Neural cell (in vitro differentiated cells): ENCODE results near the gene DRD4. TPM values are rescaled to one million over a fixed set of nuclear protein-coding genes. Genes with fewer than 3 reads are reported as not detected.

Source experiments
- H2AFZ ChIP-seq: fragments of 200-600, 300-800 bp; sonication (generic), shearing (Covaris generic); 2 replicates; pipeline ENCODE4 v1.6.0; 2014; ENCODE audit warnings: low read depth, mild to moderate bottlenecking, antibody characterized with exemption, low read length, moderate library complexity
- H3F3A ChIP-seq: fragments of 200-600 bp; shearing (Covaris generic); 2 replicates; pipeline ENCODE4 v1.6.1; 2016; ENCODE audit warnings: mild to moderate bottlenecking, moderate library complexity, mixed read lengths, antibody characterized with exemption, low read length; ENCODE audit not compliant: insufficient read depth, poor library complexity, severe bottlenecking
- H3K27ac ChIP-seq: fragments of 200-600, 300-800 bp; sonication (generic), shearing (Covaris generic); 2 replicates; pipeline ENCODE4 v1.5.1; 2014; ENCODE audit warnings: mild to moderate bottlenecking, low read length, moderate library complexity
- H3K27me3 ChIP-seq: fragments of 300-800, 200-600 bp; sonication (generic), shearing (Covaris generic); 2 replicates; pipeline ENCODE4 v1.6.0; 2014; ENCODE audit warnings: mild to moderate bottlenecking, low read depth, low read length, moderate library complexity; ENCODE audit not compliant: insufficient read depth
- H3K36me3 ChIP-seq: fragments of 300-800, 200-600 bp; sonication (generic), shearing (Covaris generic); 2 replicates; pipeline ENCODE4 v1.5.1; 2014; ENCODE audit warnings: mild to moderate bottlenecking, antibody characterized with exemption, low read length, moderate library complexity; ENCODE audit not compliant: insufficient read depth
- H3K4me2 ChIP-seq: fragments of 300-800, 200-600 bp; sonication (generic), shearing (Covaris generic); 2 replicates; pipeline ENCODE4 v1.6.0; 2014; ENCODE audit warnings: mild to moderate bottlenecking, low read length
- H3K4me3 ChIP-seq: fragments of 300-800, 200-600 bp; sonication (generic), shearing (Covaris generic); 2 replicates; pipeline ENCODE4 v1.5.1; 2014; ENCODE audit warnings: mild to moderate bottlenecking, low read length, moderate library complexity
- H3K79me2 ChIP-seq: fragments of 200-600 bp; shearing (Covaris generic); replicated peaks from 2 replicates; pipeline ENCODE4 v1.6.0; 2014; ENCODE audit warnings: mild to moderate bottlenecking, low read length, moderate library complexity; ENCODE audit not compliant: insufficient read depth
- H3K9ac ChIP-seq: fragments of 300-800, 200-600 bp; sonication (generic), shearing (Covaris generic); 2 replicates; pipeline ENCODE4 v1.6.1; 2016; ENCODE audit warnings: mild to moderate bottlenecking, low read length, mixed read lengths
- H3K9me2 ChIP-seq: fragments of 200-600 bp; shearing (Covaris generic); 2 replicates; pipeline ENCODE4 v1.6.1; 2016; ENCODE audit warnings: mild to moderate bottlenecking, low read length, mixed read lengths; ENCODE audit not compliant: insufficient read depth
- H3K9me3 ChIP-seq: fragments of 200-600, 300-800 bp; sonication (generic), shearing (Covaris generic); 2 replicates; pipeline ENCODE4 v1.6.1; 2016; ENCODE audit warnings: mild to moderate bottlenecking, mixed run types, low read length, moderate library complexity, mixed read lengths
- H4K20me1 ChIP-seq: fragments of 200-600 bp; shearing (Covaris generic); 2 replicates; pipeline ENCODE4 v1.6.1; 2016; ENCODE audit warnings: mild to moderate bottlenecking, mixed run types; ENCODE audit not compliant: insufficient read depth
- EP300 ChIP-seq: fragments of 450-650 bp; conservative IDR thresholded peaks from 2 replicates; pipeline ENCODE4 v1.6.1; 2014; ENCODE audit warnings: antibody characterized with exemption, mild to moderate bottlenecking, moderate library complexity; ENCODE audit not compliant: poor library complexity, severe bottlenecking
- MXI1 ChIP-seq: fragments of 450-650 bp; conservative IDR thresholded peaks from 2 replicates; pipeline ENCODE4 v1.6.1; 2014; ENCODE audit warnings: antibody characterized with exemption, mild to moderate bottlenecking; ENCODE audit not compliant: poor library complexity, severe bottlenecking
- POLR2AphosphoS5 ChIP-seq: IDR thresholded peaks from 2 replicates; pipeline ENCODE4 v1.6.1; 2012
- TAF1 ChIP-seq: IDR thresholded peaks from 2 replicates; pipeline ENCODE4 v1.6.1; 2012; ENCODE audit warnings: low read depth
- polyA plus RNA-seq: library from polyadenylated mRNA; depleted of rRNA; stranded (reverse); fragments of >200 nt; gene quantifications from 2 replicates; pipeline ENCODE4 v1.2.3, GENCODE V29; 2014
- TF ChIP-seq, protein P1 (sequence below): fragments of 450-650 bp; IDR thresholded peaks from 2 replicates; pipeline ENCODE4 v1.5.1; 2014; ENCODE audit warnings: antibody characterized with exemption, mild to moderate bottlenecking, moderate library complexity; ENCODE audit not compliant: poor library complexity, severe bottlenecking
- TF ChIP-seq, protein P2 (sequence below): IDR thresholded peaks from 2 replicates; pipeline ENCODE4 v1.6.1; 2012; ENCODE audit warnings: borderline replicate concordance

The DRD4 gene
- polyA plus RNA-seq, 1 donor from 2014 or later, result not detected

DNA sequence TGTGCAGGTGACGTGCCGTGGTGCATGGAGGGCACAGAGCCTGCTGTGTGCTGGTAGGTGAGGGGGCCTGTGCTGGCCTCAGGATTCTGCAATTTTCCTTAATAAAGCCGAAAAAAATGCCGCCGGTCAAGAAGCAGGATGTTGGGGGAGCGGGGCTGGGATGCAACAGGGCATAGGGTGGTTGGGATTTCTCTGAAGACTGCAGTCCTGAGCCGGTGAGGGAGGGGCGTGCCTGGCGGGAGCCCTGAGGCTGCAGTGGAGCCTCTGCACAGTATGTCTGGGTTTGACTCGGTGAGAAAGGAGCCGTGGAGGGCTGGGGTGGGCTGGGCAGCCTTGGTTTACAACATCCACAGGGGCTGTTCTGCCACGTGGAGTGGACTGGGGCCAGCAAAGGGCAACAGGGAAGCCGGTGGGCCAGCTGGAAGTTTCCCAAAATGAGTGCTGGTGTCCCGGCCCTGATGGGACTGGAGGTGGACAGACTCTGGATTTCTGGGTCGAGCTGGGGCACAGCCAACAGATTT lies 13.7 kb upstream of the DRD4 start:
- Histone ChIP-seq H3K4me2 (no peak overlapping the region), H3K4me3 (no peak overlapping the region), H3K27me3 (no peaks in the 10 kb centered on the region), H3K9me3 (no peaks in the 10 kb centered on the region), H3K79me2 (no peaks in the 10 kb centered on the region), H3F3A (no peaks in the 10 kb centered on the region), H3K27ac (no peak overlapping the region), H3K9me2 (no peaks in the 10 kb centered on the region), H3K36me3 (no peaks in the 10 kb centered on the region), H3K9ac (no peak overlapping the region), H4K20me1 (no peaks in the 10 kb centered on the region), H2AFZ (no peak overlapping the region)
- TF ChIP-seq POLR2AphosphoS5, result no peak
- TF ChIP-seq, protein P1, sequence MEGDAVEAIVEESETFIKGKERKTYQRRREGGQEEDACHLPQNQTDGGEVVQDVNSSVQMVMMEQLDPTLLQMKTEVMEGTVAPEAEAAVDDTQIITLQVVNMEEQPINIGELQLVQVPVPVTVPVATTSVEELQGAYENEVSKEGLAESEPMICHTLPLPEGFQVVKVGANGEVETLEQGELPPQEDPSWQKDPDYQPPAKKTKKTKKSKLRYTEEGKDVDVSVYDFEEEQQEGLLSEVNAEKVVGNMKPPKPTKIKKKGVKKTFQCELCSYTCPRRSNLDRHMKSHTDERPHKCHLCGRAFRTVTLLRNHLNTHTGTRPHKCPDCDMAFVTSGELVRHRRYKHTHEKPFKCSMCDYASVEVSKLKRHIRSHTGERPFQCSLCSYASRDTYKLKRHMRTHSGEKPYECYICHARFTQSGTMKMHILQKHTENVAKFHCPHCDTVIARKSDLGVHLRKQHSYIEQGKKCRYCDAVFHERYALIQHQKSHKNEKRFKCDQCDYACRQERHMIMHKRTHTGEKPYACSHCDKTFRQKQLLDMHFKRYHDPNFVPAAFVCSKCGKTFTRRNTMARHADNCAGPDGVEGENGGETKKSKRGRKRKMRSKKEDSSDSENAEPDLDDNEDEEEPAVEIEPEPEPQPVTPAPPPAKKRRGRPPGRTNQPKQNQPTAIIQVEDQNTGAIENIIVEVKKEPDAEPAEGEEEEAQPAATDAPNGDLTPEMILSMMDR, result no peak
- TF ChIP-seq MXI1, result no peak
- no peak for TF ChIP-seq EP300

DNA sequence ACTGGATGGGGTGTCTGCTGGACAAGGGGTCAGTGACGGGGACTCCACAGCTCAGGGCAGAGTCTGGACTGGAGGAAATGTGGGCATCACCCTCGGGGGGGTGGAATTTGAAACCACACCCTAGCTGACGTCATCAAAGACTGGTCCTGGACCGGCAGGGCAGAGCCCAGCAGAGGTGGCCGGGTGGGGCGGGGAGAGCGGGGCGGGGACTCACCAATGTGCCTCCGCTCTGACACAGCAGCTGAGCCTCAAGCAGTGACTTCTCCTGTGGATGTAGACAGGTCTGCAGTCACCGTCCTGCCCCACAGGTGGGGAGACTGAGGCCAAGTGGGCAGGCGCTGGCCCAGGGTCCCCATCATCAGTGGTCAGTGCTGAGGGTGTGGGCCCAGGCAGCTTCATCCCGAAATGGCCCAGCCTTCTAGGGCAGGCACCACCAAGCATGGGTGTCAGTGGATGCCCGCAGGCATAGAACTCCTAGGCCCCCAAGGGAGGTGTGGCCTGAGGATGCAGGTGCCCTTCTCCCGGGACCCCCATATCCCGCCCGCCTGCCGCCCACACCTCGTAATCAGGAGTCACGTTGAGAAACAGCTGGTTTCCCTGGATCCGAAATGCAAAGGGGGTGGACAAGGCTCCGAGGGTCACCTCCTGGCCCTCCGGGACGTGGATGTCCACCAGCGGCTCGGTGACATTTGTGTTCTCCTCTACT lies 12.9 kb upstream of the DRD4 start:
- Histone ChIP-seq H3K27ac (no peak overlapping the region), H3K27me3 (no peaks in the 10 kb centered on the region), H3K9ac (no peak overlapping the region), H3K4me2 (no peak overlapping the region), H4K20me1 (no peaks in the 10 kb centered on the region), H3K9me2 (no peaks in the 10 kb centered on the region), H2AFZ (no peak overlapping the region), H3K9me3 (no peaks in the 10 kb centered on the region), H3F3A (no peaks in the 10 kb centered on the region), H3K79me2 (no peaks in the 10 kb centered on the region), H3K36me3 (no peaks in the 10 kb centered on the region), H3K4me3 (no peak overlapping the region)
- TF ChIP-seq POLR2AphosphoS5, result no peak
- TF ChIP-seq TAF1, result no peak
- TF ChIP-seq, protein P2, sequence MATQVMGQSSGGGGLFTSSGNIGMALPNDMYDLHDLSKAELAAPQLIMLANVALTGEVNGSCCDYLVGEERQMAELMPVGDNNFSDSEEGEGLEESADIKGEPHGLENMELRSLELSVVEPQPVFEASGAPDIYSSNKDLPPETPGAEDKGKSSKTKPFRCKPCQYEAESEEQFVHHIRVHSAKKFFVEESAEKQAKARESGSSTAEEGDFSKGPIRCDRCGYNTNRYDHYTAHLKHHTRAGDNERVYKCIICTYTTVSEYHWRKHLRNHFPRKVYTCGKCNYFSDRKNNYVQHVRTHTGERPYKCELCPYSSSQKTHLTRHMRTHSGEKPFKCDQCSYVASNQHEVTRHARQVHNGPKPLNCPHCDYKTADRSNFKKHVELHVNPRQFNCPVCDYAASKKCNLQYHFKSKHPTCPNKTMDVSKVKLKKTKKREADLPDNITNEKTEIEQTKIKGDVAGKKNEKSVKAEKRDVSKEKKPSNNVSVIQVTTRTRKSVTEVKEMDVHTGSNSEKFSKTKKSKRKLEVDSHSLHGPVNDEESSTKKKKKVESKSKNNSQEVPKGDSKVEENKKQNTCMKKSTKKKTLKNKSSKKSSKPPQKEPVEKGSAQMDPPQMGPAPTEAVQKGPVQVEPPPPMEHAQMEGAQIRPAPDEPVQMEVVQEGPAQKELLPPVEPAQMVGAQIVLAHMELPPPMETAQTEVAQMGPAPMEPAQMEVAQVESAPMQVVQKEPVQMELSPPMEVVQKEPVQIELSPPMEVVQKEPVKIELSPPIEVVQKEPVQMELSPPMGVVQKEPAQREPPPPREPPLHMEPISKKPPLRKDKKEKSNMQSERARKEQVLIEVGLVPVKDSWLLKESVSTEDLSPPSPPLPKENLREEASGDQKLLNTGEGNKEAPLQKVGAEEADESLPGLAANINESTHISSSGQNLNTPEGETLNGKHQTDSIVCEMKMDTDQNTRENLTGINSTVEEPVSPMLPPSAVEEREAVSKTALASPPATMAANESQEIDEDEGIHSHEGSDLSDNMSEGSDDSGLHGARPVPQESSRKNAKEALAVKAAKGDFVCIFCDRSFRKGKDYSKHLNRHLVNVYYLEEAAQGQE, result no peak
